Right atrium auricular region (tissue), 2 donors: Measurements from ENCODE around the gene FAM241A. TPM values are rescaled to one million over a fixed set of nuclear protein-coding genes. Genes with fewer than 3 reads are reported as not detected.
A peak's percentile ranks its signal among the peaks of the same experiment; 100 is the strongest.

Experiments used
- DNase-seq: peaks from one replicate; pipeline ENCODE4 v3.0.0-alpha.2; 2019; ENCODE audit warnings: low spot score
- H3K27ac ChIP-seq, 2 donors: fragments of 200-600 bp; sonication (generic); 1 replicate in 1 of 2; 2 replicates in 1 of 2; pipeline ENCODE4 v1.5.1; 2016 to 2019
- H3K27me3 ChIP-seq, 2 donors: fragments of 200-600 bp; sonication (generic); one replicate each; pipeline versions ENCODE4 v1.5.1 to v1.6.0; 2017 to 2019
- H3K36me3 ChIP-seq: fragments of 200-600 bp; sonication (generic); one replicate; pipeline ENCODE4 v1.5.1; 2016
- H3K4me1 ChIP-seq, 2 donors: fragments of 200-600 bp; sonication (generic); one replicate each; pipeline versions ENCODE4 v1.5.1 to v1.6.0; 2017 to 2019
- H3K4me3 ChIP-seq, 2 donors: fragments of 200-600 bp; sonication (generic); 1 replicate in 1 of 2; 2 replicates in 1 of 2; pipeline ENCODE4 v1.5.1; 2017 to 2019; ENCODE audit warnings: mild to moderate bottlenecking in 1 of 2, moderate library complexity in 1 of 2
- H3K9me3 ChIP-seq, 2 donors: fragments of 200-600 bp; sonication (generic); one replicate each; pipeline ENCODE4 v1.5.1; 2019
- CTCF ChIP-seq, 2 donors: fragments of 200-600 bp; sonication (generic); IDR thresholded peaks; one replicate each; pipeline ENCODE4 v1.5.1; 2019; ENCODE audit warnings: antibody characterized with exemption in 2 of 2
- total RNA-seq, 2 donors: library from RNA; depleted of rRNA; stranded (reverse); fragments of >200 nt; gene quantifications; one replicate each; pipeline ENCODE4 v1.1.0, GENCODE V29; 2016

FAM241A gene
- total RNA-seq, 2 donors from 2014 or later: 6.0 to 6.7 TPM

DNA sequence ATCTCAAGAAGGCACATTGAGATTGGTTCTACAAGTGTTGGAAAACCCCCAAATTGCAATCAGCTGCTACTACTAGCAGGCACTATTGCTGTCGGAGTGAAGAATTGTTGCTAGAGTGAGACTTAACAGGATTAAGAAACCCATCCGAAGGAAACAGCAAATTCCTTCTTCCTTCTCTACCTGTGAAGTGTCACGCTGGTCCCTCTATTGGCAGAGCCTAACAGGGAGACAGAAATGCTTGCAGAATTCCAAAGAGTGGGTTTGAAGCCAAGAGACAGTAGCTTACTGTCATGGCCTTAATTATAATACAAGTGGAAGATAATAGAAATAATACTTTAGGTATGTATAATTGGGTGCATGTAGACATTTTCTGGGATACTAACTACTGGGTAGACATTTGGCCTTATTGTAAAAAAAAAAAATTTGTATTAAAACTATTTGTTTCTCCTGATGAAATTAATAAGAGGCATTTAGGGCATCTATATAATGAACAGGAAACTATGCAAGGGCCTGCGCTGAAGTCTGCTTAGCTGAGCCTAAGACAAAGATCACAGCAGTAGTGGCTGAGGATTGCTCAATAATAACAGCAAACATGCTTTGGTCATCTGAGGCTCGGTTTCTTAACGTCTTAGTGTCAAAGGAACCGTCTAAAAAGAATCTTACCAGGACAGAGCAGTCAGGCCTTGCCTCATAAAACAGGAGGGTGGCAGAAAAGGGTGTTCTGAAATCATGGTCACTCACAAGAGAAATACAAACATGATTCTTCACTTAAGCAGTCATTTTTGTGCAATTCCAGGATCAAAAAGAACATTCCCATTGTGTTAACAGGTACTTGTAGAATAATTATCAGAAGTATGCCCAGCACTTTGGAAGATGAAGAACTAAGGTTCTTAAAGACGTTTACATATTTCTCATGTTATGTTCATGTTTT is 40.8 kb downstream of the FAM241A start:
- H3K4me1 ChIP-seq: no peaks in the 10 kb centered on the region
- no peak overlapping the region for H3K4me3 ChIP-seq
- H3K9me3 ChIP-seq: no peaks in the 10 kb centered on the region
- H3K36me3 ChIP-seq: peaks cover 11% of the 10 kb centered on the region
- no peak for DNase-seq
- H3K27ac ChIP-seq: no peak overlapping the region
- no peaks in the 10 kb centered on the region for H3K27me3 ChIP-seq
- no peak for TF ChIP-seq CTCF (IDR thresholded peaks at IDR 0.05)

DNA sequence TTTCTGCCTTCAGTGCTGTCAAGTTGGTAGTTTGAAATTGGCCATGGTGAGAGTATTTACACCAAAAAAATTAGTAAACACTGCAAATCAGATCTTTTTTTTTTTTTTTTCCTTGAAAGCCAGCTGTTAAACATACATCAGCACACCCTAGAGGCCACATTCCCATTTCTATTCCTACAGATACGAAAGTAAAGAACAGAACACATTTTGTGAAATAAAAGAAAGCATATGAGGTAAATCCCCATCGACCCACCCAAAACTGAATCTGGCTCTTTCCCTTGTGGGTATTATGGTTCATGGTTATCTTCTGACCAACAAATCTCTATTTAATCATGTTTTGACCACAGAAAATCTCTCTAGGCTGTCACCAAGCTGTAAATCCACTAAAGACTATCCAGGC is 44.5 kb downstream of the FAM241A start:
- Histone ChIP-seq H3K9me3 (no peaks in the 10 kb centered on the region), H3K4me1 (no peaks in the 10 kb centered on the region), H3K27ac (no peak overlapping the region), H3K36me3 (peaks cover 10% of the 10 kb centered on the region), H3K4me3 (no peak overlapping the region), H3K27me3 (no peaks in the 10 kb centered on the region)
- peak in 1 of 2 donors; percentile 30 for TF ChIP-seq CTCF (IDR thresholded peaks at IDR 0.05)
- DNase-seq: no peak

DNA sequence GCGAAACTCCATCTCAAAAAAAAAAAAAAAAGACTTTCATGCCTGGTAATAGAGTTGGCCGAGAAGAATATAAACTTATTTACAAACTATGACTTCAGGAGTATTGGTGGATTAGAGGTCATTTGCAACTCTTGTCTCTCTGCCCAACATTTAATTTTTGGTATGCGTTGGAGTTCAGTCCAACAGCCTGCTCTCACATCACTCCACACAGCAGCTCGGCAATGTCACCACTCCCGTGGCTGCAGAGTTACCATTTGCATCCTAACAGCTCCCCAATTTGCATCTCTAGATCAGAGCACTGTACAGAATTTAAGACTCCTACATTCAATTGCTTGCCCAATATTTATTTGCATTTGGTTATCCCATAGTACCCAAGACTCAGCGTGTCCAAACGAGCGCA is 45.4 kb downstream of the FAM241A start:
- no peak overlapping the region for H3K4me3 ChIP-seq
- DNase-seq: no peak
- H3K9me3 ChIP-seq: no peaks in the 10 kb centered on the region
- no peaks in the 10 kb centered on the region for H3K27me3 ChIP-seq
- H3K4me1 ChIP-seq: no peaks in the 10 kb centered on the region
- peaks cover 10% of the 10 kb centered on the region for H3K36me3 ChIP-seq
- no peak for TF ChIP-seq CTCF (IDR thresholded peaks at IDR 0.05)
- H3K27ac ChIP-seq: no peak overlapping the region

DNA sequence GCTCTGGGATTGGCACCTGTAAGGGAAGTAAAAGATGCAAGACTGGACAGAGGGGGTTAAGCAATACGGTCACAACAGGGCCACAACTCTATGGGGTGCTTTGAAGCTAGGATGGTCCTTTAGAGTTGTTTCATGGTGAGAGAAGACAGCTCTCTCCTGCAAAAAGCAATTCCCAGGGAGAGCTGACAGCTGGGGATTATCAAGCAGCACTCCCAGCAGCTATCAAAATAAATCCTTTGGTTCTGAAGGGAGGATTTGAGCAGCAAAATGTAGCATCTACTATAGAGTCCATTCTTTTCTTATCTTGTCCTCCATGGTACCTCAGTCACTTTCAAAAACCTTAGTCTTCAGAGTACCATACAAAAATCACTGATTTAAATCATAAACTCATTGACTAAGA is 51.2 kb downstream of the FAM241A start:
- no peak for TF ChIP-seq CTCF (IDR thresholded peaks at IDR 0.05)
- no peak overlapping the region for H3K27ac ChIP-seq

DNA sequence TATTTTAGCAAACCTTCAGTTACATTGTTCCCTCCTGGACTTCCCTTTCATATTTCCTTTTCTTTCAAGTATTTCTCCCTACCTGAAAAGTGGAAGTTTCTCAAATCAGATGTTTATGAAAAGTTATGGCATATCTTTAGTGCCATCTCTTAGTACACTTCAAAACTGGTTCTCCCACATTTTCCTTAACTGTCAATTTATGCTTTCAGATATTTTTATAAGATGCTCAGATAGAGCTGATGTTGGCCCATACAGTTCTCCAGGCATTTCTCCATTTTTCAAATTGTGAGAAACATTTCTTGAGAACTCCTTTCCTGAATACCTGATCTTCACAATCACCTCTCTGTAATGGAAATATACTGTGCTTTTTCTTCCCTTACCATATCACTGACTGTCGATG is 53.8 kb downstream of the FAM241A start:
- DNase-seq: no peak
- no peaks in the 10 kb centered on the region for H3K36me3 ChIP-seq
- no peaks in the 10 kb centered on the region for H3K9me3 ChIP-seq
- H3K27ac ChIP-seq: no peak overlapping the region
- no peak for TF ChIP-seq CTCF (IDR thresholded peaks at IDR 0.05)
- no peak overlapping the region for H3K4me3 ChIP-seq
- H3K4me1 ChIP-seq: no peaks in the 10 kb centered on the region
- no peaks in the 10 kb centered on the region for H3K27me3 ChIP-seq

More for the DNA sequence above, 51.2 kb downstream of the FAM241A start:
- DNase-seq: no peak
- Histone ChIP-seq H3K36me3 (no peaks in the 10 kb centered on the region), H3K9me3 (no peaks in the 10 kb centered on the region), H3K4me1 (no peaks in the 10 kb centered on the region), H3K27me3 (no peaks in the 10 kb centered on the region), H3K4me3 (no peak overlapping the region)
